Measurements from ENCODE around the gene LRRC41. TPM values are rescaled to one million over a fixed set of nuclear protein-coding genes. Genes with fewer than 3 reads are reported as not detected.

The LRRC41 gene
- total RNA-seq, 1 donor from 2014 or later = 100 TPM

GRCh38 chr1:46275030-46275337 is 28.4 kb downstream of the LRRC41 start:
- no peak for DNase-seq (ENCODE audit: low spot score, unreplicated experiment)
- Mint-ChIP-seq H3K27ac (no peak overlapping the region), H3K4me1 (ENCODE audit: low read depth) (no peaks in the 10 kb centered on the region), H3K36me3 (ENCODE audit: insufficient read depth) (peaks cover 24% of the 10 kb centered on the region), H3K9me3 (ENCODE audit: low read depth) (no peaks in the 10 kb centered on the region), H3K27me3 (no peaks in the 10 kb centered on the region), H3K4me3 (ENCODE audit: low read depth) (no peak overlapping the region)
- TF ChIP-seq CTCF (IDR thresholded peaks at IDR 0.05; ENCODE audit: unreplicated experiment) = no peak

- Mint-ChIP-seq H3K4me3 (ENCODE audit: low read depth) (no peak overlapping the region), H3K4me1 (ENCODE audit: low read depth) (no peaks in the 10 kb centered on the region), H3K9me3 (ENCODE audit: low read depth) (no peaks in the 10 kb centered on the region), H3K36me3 (ENCODE audit: insufficient read depth) (peaks cover 24% of the 10 kb centered on the region), H3K27me3 (no peaks in the 10 kb centered on the region), H3K27ac (no peak overlapping the region)
- TF ChIP-seq CTCF (IDR thresholded peaks at IDR 0.05; ENCODE audit: unreplicated experiment) = no peak
- no peak for DNase-seq (ENCODE audit: low spot score, unreplicated experiment)
These were observed 29.0 kb downstream of the LRRC41 start for GRCh38 chr1:46274225-46275029.

- Mint-ChIP-seq H3K4me1 (ENCODE audit: low read depth) (no peaks in the 10 kb centered on the region), H3K4me3 (ENCODE audit: low read depth) (no peak overlapping the region), H3K27me3 (no peaks in the 10 kb centered on the region), H3K9me3 (ENCODE audit: low read depth) (no peaks in the 10 kb centered on the region), H3K27ac (no peak overlapping the region), H3K36me3 (ENCODE audit: insufficient read depth) (peaks cover 12% of the 10 kb centered on the region)
- TF ChIP-seq CTCF (IDR thresholded peaks at IDR 0.05; ENCODE audit: unreplicated experiment) = no peak
- DNase-seq (ENCODE audit: low spot score, unreplicated experiment) = no peak
These were observed 34.8 kb downstream of the LRRC41 start for GRCh38 chr1:46268578-46268977.

GRCh38 chr1:46263146-46263545 is 40.3 kb downstream of the LRRC41 start:
- H3K4me3 Mint-ChIP-seq (ENCODE audit: low read depth) = no peak overlapping the region
- no peaks in the 10 kb centered on the region for H3K27me3 Mint-ChIP-seq
- H3K9me3 Mint-ChIP-seq (ENCODE audit: low read depth) = no peaks in the 10 kb centered on the region
- no peak for TF ChIP-seq CTCF (IDR thresholded peaks at IDR 0.05; ENCODE audit: unreplicated experiment)
- peaks cover 14% of the 10 kb centered on the region for H3K36me3 Mint-ChIP-seq (ENCODE audit: insufficient read depth)
- H3K27ac Mint-ChIP-seq = no peak overlapping the region
- DNase-seq (ENCODE audit: low spot score, unreplicated experiment) = no peak
- no peaks in the 10 kb centered on the region for H3K4me1 Mint-ChIP-seq (ENCODE audit: low read depth)

GRCh38 chr1:46262508-46262907 is 40.9 kb downstream of the LRRC41 start:
- no peak for DNase-seq (ENCODE audit: low spot score, unreplicated experiment)
- Mint-ChIP-seq H3K4me3 (ENCODE audit: low read depth) (no peak overlapping the region), H3K36me3 (ENCODE audit: insufficient read depth) (peaks cover 13% of the 10 kb centered on the region), H3K27me3 (no peaks in the 10 kb centered on the region), H3K9me3 (ENCODE audit: low read depth) (no peaks in the 10 kb centered on the region), H3K4me1 (ENCODE audit: low read depth) (no peaks in the 10 kb centered on the region), H3K27ac (no peak overlapping the region)
- TF ChIP-seq CTCF (IDR thresholded peaks at IDR 0.05; ENCODE audit: unreplicated experiment) = no peak
